Activated CD8-positive, alpha-beta memory T cell treated with anti-CD3 and anti-CD28 coated beads, Interleukin-2, amount 10 ng/mL, durations not matched to agents 7 days and 5 days (primary cell): ENCODE measurements around the gene DSG3. TPM values are rescaled to one million over a fixed set of nuclear protein-coding genes. Genes with fewer than 3 reads are reported as not detected.

Source experiments
- ATAC-seq: fragments of 150-1000 bp; cut with Tn5 transposase; one replicate; pipeline ENCODE4 v1.10.0; 2021; ENCODE audit warnings: moderate library complexity
- CTCF ChIA-PET: fragments of 350-600 bp; sonication (Branson Sonifier 250); formaldehyde crosslinking; loops from one replicate; lab custom pipeline; 2021; ENCODE audit warnings: antibody characterized with exemption; lab: Charles Lee
- DNase-seq: peaks from one replicate; pipeline ENCODE4 v3.0.0-alpha.2; 2020
- H3K27ac Mint-ChIP-seq: one replicate; pipeline ENCODE4 v1.8.0; 2021; ENCODE audit warnings: mild to moderate bottlenecking, mixed read lengths
- H3K27me3 Mint-ChIP-seq: one replicate; pipeline ENCODE4 v1.8.0; 2021; ENCODE audit warnings: mixed read lengths
- H3K36me3 Mint-ChIP-seq: one replicate; pipeline ENCODE4 v1.8.0; 2021; ENCODE audit warnings: mild to moderate bottlenecking, mixed read lengths
- H3K4me1 Mint-ChIP-seq: one replicate; pipeline ENCODE4 v1.8.0; 2021; ENCODE audit warnings: mixed read lengths
- H3K4me3 Mint-ChIP-seq: one replicate; pipeline ENCODE4 v1.8.0; 2021; ENCODE audit warnings: mild to moderate bottlenecking, moderate library complexity, mixed read lengths
- H3K9me3 Mint-ChIP-seq: one replicate; pipeline ENCODE4 v1.8.0; 2022; ENCODE audit warnings: low read depth, mixed read lengths
- total RNA-seq, 2 experiments: library from RNA; stranded (reverse); gene quantifications; one replicate each; pipeline ENCODE4 v1.2.3, GENCODE V29; 2021

The DSG3 gene, protein sequence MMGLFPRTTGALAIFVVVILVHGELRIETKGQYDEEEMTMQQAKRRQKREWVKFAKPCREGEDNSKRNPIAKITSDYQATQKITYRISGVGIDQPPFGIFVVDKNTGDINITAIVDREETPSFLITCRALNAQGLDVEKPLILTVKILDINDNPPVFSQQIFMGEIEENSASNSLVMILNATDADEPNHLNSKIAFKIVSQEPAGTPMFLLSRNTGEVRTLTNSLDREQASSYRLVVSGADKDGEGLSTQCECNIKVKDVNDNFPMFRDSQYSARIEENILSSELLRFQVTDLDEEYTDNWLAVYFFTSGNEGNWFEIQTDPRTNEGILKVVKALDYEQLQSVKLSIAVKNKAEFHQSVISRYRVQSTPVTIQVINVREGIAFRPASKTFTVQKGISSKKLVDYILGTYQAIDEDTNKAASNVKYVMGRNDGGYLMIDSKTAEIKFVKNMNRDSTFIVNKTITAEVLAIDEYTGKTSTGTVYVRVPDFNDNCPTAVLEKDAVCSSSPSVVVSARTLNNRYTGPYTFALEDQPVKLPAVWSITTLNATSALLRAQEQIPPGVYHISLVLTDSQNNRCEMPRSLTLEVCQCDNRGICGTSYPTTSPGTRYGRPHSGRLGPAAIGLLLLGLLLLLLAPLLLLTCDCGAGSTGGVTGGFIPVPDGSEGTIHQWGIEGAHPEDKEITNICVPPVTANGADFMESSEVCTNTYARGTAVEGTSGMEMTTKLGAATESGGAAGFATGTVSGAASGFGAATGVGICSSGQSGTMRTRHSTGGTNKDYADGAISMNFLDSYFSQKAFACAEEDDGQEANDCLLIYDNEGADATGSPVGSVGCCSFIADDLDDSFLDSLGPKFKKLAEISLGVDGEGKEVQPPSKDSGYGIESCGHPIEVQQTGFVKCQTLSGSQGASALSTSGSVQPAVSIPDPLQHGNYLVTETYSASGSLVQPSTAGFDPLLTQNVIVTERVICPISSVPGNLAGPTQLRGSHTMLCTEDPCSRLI
- not detected for total RNA-seq

- Mint-ChIP-seq H3K4me1 (no peaks in the 10 kb centered on the region), H3K9me3 (no peaks in the 10 kb centered on the region), H3K27ac (no peak within 1 kb of the TSS), H3K4me3 (no peak within 1 kb of the TSS), H3K36me3 (no peaks in the 10 kb centered on the region), H3K27me3 (no peaks in the 10 kb centered on the region)
- DNase-seq (no peak), ATAC-seq (no peak)
- CTCF ChIA-PET = no interaction called here
These were observed at the start of gene DSG3 for GRCh38 chr18:31447530-31448191. DSG3 (plus strand) TSS chr18:31447741; CDS start chr18:31447878, 137 bp downstream.

DNA sequence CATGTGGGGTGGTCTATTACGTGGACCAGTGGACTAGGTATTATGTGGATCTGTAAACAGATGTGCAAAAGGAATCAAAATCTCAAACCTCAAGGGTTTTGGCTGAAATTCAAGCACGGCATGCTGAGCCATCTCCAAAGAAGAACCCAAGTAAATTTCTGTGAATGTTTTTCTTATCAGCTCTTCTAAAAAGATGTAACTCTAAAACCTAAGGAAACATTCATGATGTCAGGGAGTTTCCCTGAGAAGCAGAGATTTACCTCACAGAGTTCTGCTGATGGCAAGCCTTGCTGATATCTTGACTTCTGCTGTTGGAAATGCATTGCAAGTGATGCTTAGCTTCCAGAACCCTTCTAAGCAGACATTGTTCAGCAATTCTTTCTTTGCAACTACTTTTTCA is 49.4 kb upstream of the DSG3 start:
- CTCF ChIA-PET = no interaction called here
- ATAC-seq (no peak), DNase-seq (no peak)
- no peaks in the 10 kb centered on the region for H3K36me3 Mint-ChIP-seq
- H3K27ac Mint-ChIP-seq = no peak overlapping the region
- no peaks in the 10 kb centered on the region for H3K9me3 Mint-ChIP-seq
- no peaks in the 10 kb centered on the region for H3K27me3 Mint-ChIP-seq
- no peaks in the 10 kb centered on the region for H3K4me1 Mint-ChIP-seq
- no peak overlapping the region for H3K4me3 Mint-ChIP-seq

DNA sequence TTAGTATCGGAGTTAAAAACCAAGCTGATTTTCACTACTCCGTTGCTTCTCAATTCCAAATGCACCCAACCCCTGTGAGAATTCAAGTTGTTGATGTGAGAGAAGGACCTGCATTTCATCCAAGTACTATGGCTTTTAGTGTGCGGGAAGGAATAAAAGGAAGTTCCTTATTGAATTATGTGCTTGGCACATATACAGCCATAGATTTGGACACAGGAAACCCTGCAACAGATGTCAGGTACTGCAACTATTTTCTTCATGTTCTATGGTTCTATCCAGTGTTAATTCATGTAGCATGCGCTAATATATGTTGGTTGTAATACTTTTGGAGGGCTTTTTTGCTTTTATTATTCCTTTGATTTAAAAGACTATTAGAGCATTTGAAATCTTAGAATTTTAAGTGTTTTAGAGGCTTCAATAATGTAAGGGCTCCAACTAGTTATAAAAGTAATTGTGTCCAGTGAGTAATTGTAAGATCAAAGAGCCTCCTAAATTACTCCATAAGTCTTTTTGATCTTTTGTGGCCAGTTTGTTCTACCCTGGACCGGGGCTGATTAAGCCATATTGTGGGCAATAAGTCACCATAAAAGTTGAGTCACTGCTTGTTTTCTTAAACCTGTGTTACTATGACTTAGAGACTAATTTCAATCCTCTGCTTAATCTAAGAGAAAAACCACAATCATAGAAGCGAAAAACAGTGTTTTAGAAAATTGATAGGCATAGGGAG is 48.1 kb upstream of the DSG3 start:
- CTCF ChIA-PET = no interaction called here
- Mint-ChIP-seq H3K36me3 (no peaks in the 10 kb centered on the region), H3K9me3 (no peaks in the 10 kb centered on the region), H3K27me3 (no peaks in the 10 kb centered on the region), H3K4me1 (no peaks in the 10 kb centered on the region), H3K4me3 (no peak overlapping the region), H3K27ac (no peak overlapping the region)
- DNase-seq (no peak), ATAC-seq (no peak)

- no peaks in the 10 kb centered on the region for H3K9me3 Mint-ChIP-seq
- CTCF ChIA-PET = interaction anchor here (1.0 kb wide), 1 partner anchor 9 kb away, joined by 3 read pairs; no protein-coding TSS in a partner anchor
- ATAC-seq (no peak), DNase-seq (no peak)
- H3K27ac Mint-ChIP-seq = no peak overlapping the region
- H3K36me3 Mint-ChIP-seq = no peaks in the 10 kb centered on the region
- no peak overlapping the region for H3K4me3 Mint-ChIP-seq
- H3K27me3 Mint-ChIP-seq = no peaks in the 10 kb centered on the region
- H3K4me1 Mint-ChIP-seq = no peaks in the 10 kb centered on the region
These were observed 46.1 kb upstream of the DSG3 start for GRCh38 chr18:31401156-31402025.

GRCh38 chr18:31402026-31402373 is 45.5 kb upstream of the DSG3 start:
- CTCF ChIA-PET = interaction anchor here (1.0 kb wide), 1 partner anchor 9 kb away, joined by 3 read pairs; no protein-coding TSS in a partner anchor
- H3K27me3 Mint-ChIP-seq = no peaks in the 10 kb centered on the region

GRCh38 chr18:31403409-31403808 is 44.1 kb upstream of the DSG3 start:
- Mint-ChIP-seq H3K27ac (no peak overlapping the region), H3K4me1 (no peaks in the 10 kb centered on the region), H3K27me3 (no peaks in the 10 kb centered on the region), H3K4me3 (no peak overlapping the region), H3K9me3 (no peaks in the 10 kb centered on the region), H3K36me3 (no peaks in the 10 kb centered on the region)
- DNase-seq (no peak), ATAC-seq (no peak)
- CTCF ChIA-PET = no interaction called here

More at GRCh38 chr18:31402026-31402373, 45.5 kb upstream of the DSG3 start:
- H3K4me3 Mint-ChIP-seq = no peak overlapping the region
- ATAC-seq (no peak), DNase-seq (no peak)
- no peak overlapping the region for H3K27ac Mint-ChIP-seq
- no peaks in the 10 kb centered on the region for H3K9me3 Mint-ChIP-seq
- H3K36me3 Mint-ChIP-seq = no peaks in the 10 kb centered on the region
- H3K4me1 Mint-ChIP-seq = no peaks in the 10 kb centered on the region

GRCh38 chr18:31407649-31408048 is 39.9 kb upstream of the DSG3 start:
- H3K4me1 Mint-ChIP-seq = no peaks in the 10 kb centered on the region
- CTCF ChIA-PET = no interaction called here
- no peak for DNase-seq
- H3K27me3 Mint-ChIP-seq = no peaks in the 10 kb centered on the region
- no peak for ATAC-seq
- H3K36me3 Mint-ChIP-seq = no peaks in the 10 kb centered on the region
- peaks cover 7% of the 10 kb centered on the region for H3K9me3 Mint-ChIP-seq
- H3K4me3 Mint-ChIP-seq = no peak overlapping the region
- H3K27ac Mint-ChIP-seq = no peak overlapping the region

- no peak for DNase-seq
- ATAC-seq = no peak
- CTCF ChIA-PET = no interaction called here
- Mint-ChIP-seq H3K4me1 (no peaks in the 10 kb centered on the region), H3K27me3 (no peaks in the 10 kb centered on the region), H3K36me3 (no peaks in the 10 kb centered on the region), H3K9me3 (peaks cover 7% of the 10 kb centered on the region), H3K27ac (no peak overlapping the region), H3K4me3 (no peak overlapping the region)
These were observed 38.3 kb upstream of the DSG3 start for GRCh38 chr18:31409276-31409675.

GRCh38 chr18:31410716-31411483 is 36.6 kb upstream of the DSG3 start:
- Mint-ChIP-seq H3K27me3 (no peaks in the 10 kb centered on the region), H3K36me3 (no peaks in the 10 kb centered on the region), H3K9me3 (peaks cover 7% of the 10 kb centered on the region), H3K27ac (no peak overlapping the region), H3K4me3 (no peak overlapping the region), H3K4me1 (no peaks in the 10 kb centered on the region)
- no peak for DNase-seq
- no peak for ATAC-seq
- CTCF ChIA-PET = interaction anchor here (1.0 kb wide), 1 partner anchor 9 kb away, joined by 3 read pairs; no protein-coding TSS in a partner anchor

DNA sequence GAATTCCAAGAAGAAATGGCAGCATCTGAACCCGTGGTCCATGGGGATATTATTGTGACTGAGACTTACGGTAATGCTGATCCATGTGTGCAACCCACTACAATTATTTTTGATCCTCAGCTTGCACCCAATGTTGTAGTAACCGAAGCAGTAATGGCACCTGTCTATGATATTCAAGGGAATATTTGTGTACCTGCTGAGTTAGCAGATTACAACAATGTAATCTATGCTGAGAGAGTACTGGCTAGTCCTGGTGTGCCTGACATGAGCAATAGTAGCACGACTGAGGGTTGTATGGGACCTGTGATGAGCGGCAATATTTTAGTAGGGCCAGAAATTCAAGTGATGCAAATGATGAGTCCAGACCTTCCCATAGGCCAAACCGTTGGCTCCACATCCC is 34.4 kb upstream of the DSG3 start:
- Mint-ChIP-seq H3K9me3 (peaks cover 10% of the 10 kb centered on the region), H3K36me3 (no peaks in the 10 kb centered on the region), H3K27ac (no peak overlapping the region), H3K4me1 (no peaks in the 10 kb centered on the region), H3K27me3 (no peaks in the 10 kb centered on the region), H3K4me3 (no peak overlapping the region)
- CTCF ChIA-PET = no interaction called here
- DNase-seq = no peak
- no peak for ATAC-seq

- ATAC-seq (no peak), DNase-seq (no peak)
- no peaks in the 10 kb centered on the region for H3K27me3 Mint-ChIP-seq
- no peaks in the 10 kb centered on the region for H3K36me3 Mint-ChIP-seq
- H3K27ac Mint-ChIP-seq = no peak overlapping the region
- H3K4me1 Mint-ChIP-seq = no peaks in the 10 kb centered on the region
- no peak overlapping the region for H3K4me3 Mint-ChIP-seq
- peaks cover 3% of the 10 kb centered on the region for H3K9me3 Mint-ChIP-seq
- CTCF ChIA-PET = no interaction called here
These were observed 29.7 kb upstream of the DSG3 start for GRCh38 chr18:31417850-31418249.
